ENCODE measurements around the gene PPM1D.

- TF ChIP-seq ZBTB8A (CRISPR knock-in tag; IDR thresholded peaks at IDR 0.05; ENCODE audit: borderline replicate concordance, low read depth): no peak
- TF ChIP-seq ZNF510 (CRISPR knock-in tag; IDR thresholded peaks at IDR 0.05; ENCODE audit: low read depth): no peak
- TF ChIP-seq NKX3-1 (CRISPR knock-in tag; IDR thresholded peaks at IDR 0.05): no peak
- TF ChIP-seq TRIM24 (CRISPR knock-in tag; IDR thresholded peaks at IDR 0.05): no peak
- TF ChIP-seq CEBPB (IDR thresholded peaks at IDR 0.05; ENCODE audit: borderline replicate concordance, low read depth, low read length): no peak
- TF ChIP-seq, protein P1, sequence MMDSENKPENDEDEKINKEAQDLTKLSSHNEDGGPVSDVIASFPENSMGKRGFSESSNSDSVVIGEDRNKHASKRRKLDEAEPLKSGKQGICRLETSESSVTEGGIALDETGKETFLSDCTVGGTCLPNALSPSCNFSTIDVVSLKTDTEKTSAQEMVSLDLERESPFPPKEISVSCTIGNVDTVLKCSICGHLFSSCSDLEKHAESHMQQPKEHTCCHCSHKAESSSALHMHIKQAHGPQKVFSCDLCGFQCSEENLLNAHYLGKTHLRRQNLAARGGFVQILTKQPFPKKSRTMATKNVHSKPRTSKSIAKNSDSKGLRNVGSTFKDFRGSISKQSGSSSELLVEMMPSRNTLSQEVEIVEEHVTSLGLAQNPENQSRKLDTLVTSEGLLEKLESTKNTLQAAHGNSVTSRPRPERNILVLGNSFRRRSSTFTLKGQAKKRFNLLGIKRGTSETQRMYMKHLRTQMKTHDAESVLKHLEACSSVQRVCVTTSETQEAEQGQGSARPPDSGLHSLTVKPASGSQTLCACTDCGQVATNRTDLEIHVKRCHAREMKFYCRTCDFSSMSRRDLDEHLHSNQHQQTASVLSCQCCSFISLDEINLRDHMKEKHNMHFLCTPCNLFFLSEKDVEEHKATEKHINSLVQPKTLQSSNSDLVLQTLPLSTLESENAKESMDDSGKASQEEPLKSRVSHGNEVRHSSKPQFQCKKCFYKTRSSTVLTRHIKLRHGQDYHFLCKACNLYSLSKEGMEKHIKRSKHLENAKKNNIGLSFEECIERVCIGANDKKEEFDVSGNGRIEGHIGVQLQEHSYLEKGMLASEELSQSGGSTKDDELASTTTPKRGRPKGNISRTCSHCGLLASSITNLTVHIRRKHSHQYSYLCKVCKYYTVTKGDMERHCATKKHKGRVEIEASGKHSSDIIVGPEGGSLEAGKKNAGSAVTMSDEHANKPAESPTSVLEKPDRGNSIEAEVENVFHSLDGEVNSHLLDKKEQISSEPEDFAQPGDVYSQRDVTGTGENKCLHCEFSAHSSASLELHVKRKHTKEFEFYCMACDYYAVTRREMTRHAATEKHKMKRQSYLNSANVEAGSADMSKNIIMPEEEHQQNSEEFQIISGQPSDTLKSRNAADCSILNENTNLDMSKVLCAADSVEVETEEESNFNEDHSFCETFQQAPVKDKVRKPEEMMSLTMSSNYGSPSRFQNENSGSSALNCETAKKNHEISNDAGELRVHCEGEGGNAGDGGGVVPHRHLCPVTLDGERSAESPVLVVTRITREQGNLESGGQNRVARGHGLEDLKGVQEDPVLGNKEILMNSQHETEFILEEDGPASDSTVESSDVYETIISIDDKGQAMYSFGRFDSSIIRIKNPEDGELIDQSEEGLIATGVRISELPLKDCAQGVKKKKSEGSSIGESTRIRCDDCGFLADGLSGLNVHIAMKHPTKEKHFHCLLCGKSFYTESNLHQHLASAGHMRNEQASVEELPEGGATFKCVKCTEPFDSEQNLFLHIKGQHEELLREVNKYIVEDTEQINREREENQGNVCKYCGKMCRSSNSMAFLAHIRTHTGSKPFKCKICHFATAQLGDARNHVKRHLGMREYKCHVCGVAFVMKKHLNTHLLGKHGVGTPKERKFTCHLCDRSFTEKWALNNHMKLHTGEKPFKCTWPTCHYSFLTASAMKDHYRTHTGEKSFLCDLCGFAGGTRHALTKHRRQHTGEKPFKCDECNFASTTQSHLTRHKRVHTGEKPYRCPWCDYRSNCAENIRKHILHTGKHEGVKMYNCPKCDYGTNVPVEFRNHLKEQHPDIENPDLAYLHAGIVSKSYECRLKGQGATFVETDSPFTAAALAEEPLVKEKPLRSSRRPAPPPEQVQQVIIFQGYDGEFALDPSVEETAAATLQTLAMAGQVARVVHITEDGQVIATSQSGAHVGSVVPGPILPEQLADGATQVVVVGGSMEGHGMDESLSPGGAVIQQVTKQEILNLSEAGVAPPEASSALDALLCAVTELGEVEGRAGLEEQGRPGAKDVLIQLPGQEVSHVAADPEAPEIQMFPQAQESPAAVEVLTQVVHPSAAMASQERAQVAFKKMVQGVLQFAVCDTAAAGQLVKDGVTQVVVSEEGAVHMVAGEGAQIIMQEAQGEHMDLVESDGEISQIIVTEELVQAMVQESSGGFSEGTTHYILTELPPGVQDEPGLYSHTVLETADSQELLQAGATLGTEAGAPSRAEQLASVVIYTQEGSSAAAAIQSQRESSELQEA (CRISPR knock-in tag; IDR thresholded peaks at IDR 0.05; ENCODE audit: not compliant biosample characterization): no peak
- TF ChIP-seq ZNF839 (CRISPR knock-in tag; IDR thresholded peaks at IDR 0.05; ENCODE audit: borderline replicate concordance): no peak
- TF ChIP-seq ZFY (CRISPR knock-in tag; IDR thresholded peaks at IDR 0.05): no peak
- no peak for TF ChIP-seq KAT7 (CRISPR knock-in tag; IDR thresholded peaks at IDR 0.05; ENCODE audit: borderline replicate concordance)
- TF ChIP-seq, protein P2, sequence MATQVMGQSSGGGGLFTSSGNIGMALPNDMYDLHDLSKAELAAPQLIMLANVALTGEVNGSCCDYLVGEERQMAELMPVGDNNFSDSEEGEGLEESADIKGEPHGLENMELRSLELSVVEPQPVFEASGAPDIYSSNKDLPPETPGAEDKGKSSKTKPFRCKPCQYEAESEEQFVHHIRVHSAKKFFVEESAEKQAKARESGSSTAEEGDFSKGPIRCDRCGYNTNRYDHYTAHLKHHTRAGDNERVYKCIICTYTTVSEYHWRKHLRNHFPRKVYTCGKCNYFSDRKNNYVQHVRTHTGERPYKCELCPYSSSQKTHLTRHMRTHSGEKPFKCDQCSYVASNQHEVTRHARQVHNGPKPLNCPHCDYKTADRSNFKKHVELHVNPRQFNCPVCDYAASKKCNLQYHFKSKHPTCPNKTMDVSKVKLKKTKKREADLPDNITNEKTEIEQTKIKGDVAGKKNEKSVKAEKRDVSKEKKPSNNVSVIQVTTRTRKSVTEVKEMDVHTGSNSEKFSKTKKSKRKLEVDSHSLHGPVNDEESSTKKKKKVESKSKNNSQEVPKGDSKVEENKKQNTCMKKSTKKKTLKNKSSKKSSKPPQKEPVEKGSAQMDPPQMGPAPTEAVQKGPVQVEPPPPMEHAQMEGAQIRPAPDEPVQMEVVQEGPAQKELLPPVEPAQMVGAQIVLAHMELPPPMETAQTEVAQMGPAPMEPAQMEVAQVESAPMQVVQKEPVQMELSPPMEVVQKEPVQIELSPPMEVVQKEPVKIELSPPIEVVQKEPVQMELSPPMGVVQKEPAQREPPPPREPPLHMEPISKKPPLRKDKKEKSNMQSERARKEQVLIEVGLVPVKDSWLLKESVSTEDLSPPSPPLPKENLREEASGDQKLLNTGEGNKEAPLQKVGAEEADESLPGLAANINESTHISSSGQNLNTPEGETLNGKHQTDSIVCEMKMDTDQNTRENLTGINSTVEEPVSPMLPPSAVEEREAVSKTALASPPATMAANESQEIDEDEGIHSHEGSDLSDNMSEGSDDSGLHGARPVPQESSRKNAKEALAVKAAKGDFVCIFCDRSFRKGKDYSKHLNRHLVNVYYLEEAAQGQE (IDR thresholded peaks at IDR 0.05; ENCODE audit: borderline replicate concordance in 1 of 2, low read depth in 1 of 2, low read length in 2 of 2): no peak
- no peak for TF ChIP-seq ISX (CRISPR knock-in tag; conservative IDR thresholded peaks at IDR 0.05)
- no peak for TF ChIP-seq RFX5 (IDR thresholded peaks at IDR 0.05; ENCODE audit: low read depth, low read length)
Measured at GRCh38 chr17:60699090-60699489, 99.1 kb downstream of the PPM1D start.

All from HepG2 (cell line).